H1 (cell line): Measurements from ENCODE around the gene EXOC6. TPM values are rescaled to one million over a fixed set of nuclear protein-coding genes. Genes with fewer than 3 reads are reported as not detected.

Source experiments
- CTCF ChIP-seq, 3 experiments: IDR thresholded peaks; 1 replicate in 2 of 3; 2 replicates in 1 of 3; pipeline versions ENCODE4 v1.5.1 to v1.6.1; 2011; ENCODE audit warnings: low read length in 3 of 3, mild to moderate bottlenecking in 3 of 3, inconsistent platforms in 2 of 3, low read depth in 1 of 3, moderate library complexity in 1 of 3; ENCODE audit not compliant: insufficient read depth in 1 of 3; ENCODE audit errors: control extremely low read depth in 1 of 3
- POLR2AphosphoS5 ChIP-seq: IDR thresholded peaks from 2 replicates; pipeline ENCODE4 v1.6.1; 2011; ENCODE audit warnings: low read depth, low read length
- polyA plus RNA-seq, 7 experiments: library from polyadenylated mRNA; depleted of rRNA in 3 of 7; stranded (reverse) in 5 of 7; unstranded in 2 of 7; fragments of >200 nt in 5 of 7; fragments of 200-250 nt in 2 of 7; gene quantifications; 1 replicate in 5 of 7; 2 replicates in 1 of 7; 4 replicates in 1 of 7; pipeline versions ENCODE4 v1.2.1 to v1.2.3, GENCODE V29; 2011 to 2013; ENCODE audit warnings: missing spikeins in 2 of 7, mixed read lengths in 2 of 7
- total RNA-seq: library from RNA; stranded (reverse); fragmentation: NEBNext Ultra II Directional; extraction: Animal tissue kit (Norgen Biotek cat#: 25700); gene quantifications from 2 replicates; pipeline ENCODE4 v1.2.1, GENCODE V29; 2021

The EXOC6 gene
- total and polyA plus RNA-seq, 2 of the 8 experiments (the other 6 are each of a cell fraction or from before 2014, with no cell fraction given): 1.7 to 4.5 TPM

- no peak for TF ChIP-seq CTCF (IDR thresholded peaks at IDR 0.05; ENCODE audit: control extremely low read depth in 1 of 3, insufficient read depth in 1 of 3, low read depth in 1 of 3, low read length in 3 of 3)
- TF ChIP-seq POLR2AphosphoS5: no peak
- TF ChIP-seq, all 59 proteins: peak for 0
These were observed 36.3 kb upstream of the EXOC6 start (continued) for GRCh38 chr10:92811986-92812385.
